ENCODE data around the gene CNDP1.

GRCh38 chr18:74598350-74599001 is 64.2 kb downstream of the CNDP1 start:
- TF ChIP-seq EZH2 (IDR thresholded peaks at IDR 0.05) (no peak), POLR2AphosphoS5 (IDR thresholded peaks at IDR 0.05; ENCODE audit: borderline replicate concordance, low read depth, low read length) (no peak)

Data from SK-N-MC (cell line).